ENCODE results near the gene INPP5J. TPM values are rescaled to one million over a fixed set of nuclear protein-coding genes. Genes with fewer than 3 reads are reported as not detected.

INPP5J gene
- total RNA-seq, 2 donors from 2014 or later = 18.3 to 18.4 TPM

- Histone ChIP-seq H3K4me3 (no peak overlapping the region), H3K27ac (no peak overlapping the region), H3K9ac (ENCODE audit: low read depth in 2 of 2, low read length in 2 of 2) (no peak overlapping the region), H3K9me3 (no peaks in the 10 kb centered on the region), H3K36me3 (no peaks in the 10 kb centered on the region), H3K27me3 (no peaks in the 10 kb centered on the region), H3K4me1 (peaks cover 8% of the 10 kb centered on the region)
- no peak for DNase-seq
- no peak for TF ChIP-seq CTCF (IDR thresholded peaks at IDR 0.05)
- intact Hi-C loops (cut with DNase I) = no loop called here
Measured at GRCh38 chr22:31124811-31125465, 2.2 kb downstream of the INPP5J start.

GRCh38 chr22:31125521-31126117, 2.9 kb downstream of the INPP5J start:
- Histone ChIP-seq H3K4me1 (peaks cover 8% of the 10 kb centered on the region), H3K4me3 (no peak overlapping the region), H3K27me3 (no peaks in the 10 kb centered on the region), H3K27ac (no peak overlapping the region), H3K36me3 (no peaks in the 10 kb centered on the region), H3K9me3 (no peaks in the 10 kb centered on the region), H3K9ac (ENCODE audit: low read depth in 2 of 2, low read length in 2 of 2) (no peak overlapping the region)
- TF ChIP-seq CTCF (IDR thresholded peaks at IDR 0.05) = no peak
- intact Hi-C loops (cut with DNase I) = no loop called here
- DNase-seq = no peak

GRCh38 chr22:31126128-31126868, 3.5 kb downstream of the INPP5J start:
- Histone ChIP-seq H3K4me3 (no peak overlapping the region), H3K9me3 (no peaks in the 10 kb centered on the region), H3K36me3 (no peaks in the 10 kb centered on the region), H3K27me3 (no peaks in the 10 kb centered on the region), H3K9ac (ENCODE audit: low read depth in 2 of 2, low read length in 2 of 2) (no peak overlapping the region), H3K27ac (no peak overlapping the region), H3K4me1 (peaks cover 8% of the 10 kb centered on the region)
- no peak for TF ChIP-seq CTCF (IDR thresholded peaks at IDR 0.05)
- intact Hi-C loops (cut with DNase I) = no loop called here
- DNase-seq = no peak

- no peak for DNase-seq
- Histone ChIP-seq H3K9ac (ENCODE audit: low read depth in 2 of 2, low read length in 2 of 2) (no peak overlapping the region), H3K9me3 (no peaks in the 10 kb centered on the region), H3K36me3 (no peaks in the 10 kb centered on the region), H3K4me3 (no peak overlapping the region), H3K27ac (no peak overlapping the region), H3K27me3 (no peaks in the 10 kb centered on the region), H3K4me1 (peaks cover 8% of the 10 kb centered on the region)
- no peak for TF ChIP-seq CTCF (IDR thresholded peaks at IDR 0.05)
- intact Hi-C loops (cut with DNase I) = no loop called here
Measured at GRCh38 chr22:31126869-31127175, 4.1 kb downstream of the INPP5J start.

GRCh38 chr22:31127181-31127772, 4.5 kb downstream of the INPP5J start:
- no peak overlapping the region for H3K27ac ChIP-seq
- H3K4me3 ChIP-seq = no peak overlapping the region
- no peaks in the 10 kb centered on the region for H3K27me3 ChIP-seq
- no peak overlapping the region for H3K9ac ChIP-seq (ENCODE audit: low read depth in 2 of 2, low read length in 2 of 2)
- no peak for TF ChIP-seq CTCF (IDR thresholded peaks at IDR 0.05)
- peaks cover 3% of the 10 kb centered on the region for H3K4me1 ChIP-seq
- intact Hi-C loops (cut with DNase I) = no loop called here
- DNase-seq = no peak
- no peaks in the 10 kb centered on the region for H3K36me3 ChIP-seq
- no peaks in the 10 kb centered on the region for H3K9me3 ChIP-seq

Measured in colonic mucosa (tissue), 4 donors.